IPS-18c (cell line): ENCODE measurements around the gene IDH3G.
A peak's percentile ranks its signal among the peaks of the same experiment; 100 is the strongest.

Source experiments
- H3K4me3 ChIP-seq: 2 replicates; pipeline ENCODE4 v1.7.0; 2013; ENCODE audit warnings: low read depth, mild to moderate bottlenecking, low read length, moderate library complexity; ENCODE audit not compliant: insufficient read depth
- H3K9me3 ChIP-seq: one replicate; pipeline ENCODE4 v1.6.1; 2013; ENCODE audit warnings: mild to moderate bottlenecking, low read length, moderate library complexity; ENCODE audit not compliant: control insufficient read depth, insufficient read depth

IDH3G gene

GRCh38 chrX:153794018-153794896 lies at the start of gene IDH3G, which contains the start of gene SSR4:
Gene IDH3G (minus strand): TSS chrX:153794375. CDS start chrX:153794326, 49 bp downstream.
Gene SSR4 (plus strand): TSS chrX:153794668. CDS start chrX:153794688, 20 bp downstream.
- Histone ChIP-seq H3K9me3 (peaks cover 14% of the 10 kb centered on the region), H3K4me3 (peak within 1 kb of the TSS; percentile 85)

- H3K4me3 ChIP-seq, result no peak overlapping the region
- peaks cover 10% of the 10 kb centered on the region for H3K9me3 ChIP-seq
Measured at GRCh38 chrX:153836921-153837320, 42.7 kb upstream of the IDH3G start.

GRCh38 chrX:153832728-153833127 lies 38.6 kb upstream of the IDH3G start:
- peaks cover 15% of the 10 kb centered on the region for H3K9me3 ChIP-seq
- no peak overlapping the region for H3K4me3 ChIP-seq

- peaks cover 15% of the 10 kb centered on the region for H3K9me3 ChIP-seq
- H3K4me3 ChIP-seq, result no peak overlapping the region; the same call in 1 of the 2 replicates
Measured at GRCh38 chrX:153831429-153832150, 37.4 kb upstream of the IDH3G start.

GRCh38 chrX:153830640-153831428 lies 36.7 kb upstream of the IDH3G start:
- peaks cover 12% of the 10 kb centered on the region for H3K9me3 ChIP-seq
- H3K4me3 ChIP-seq, result peak overlapping the region; percentile 38

- Histone ChIP-seq H3K4me3 (peak within 1 kb of the TSS; percentile 59), H3K9me3 (peaks cover 16% of the 10 kb centered on the region)
Measured at GRCh38 chrX:153829799-153830639, 35.8 kb upstream of the IDH3G start, which contains the start of gene PDZD4. Gene PDZD4 (minus strand): TSS chrX:153830544. CDS start chrX:153830298, 246 bp downstream.

GRCh38 chrX:153829549-153829798 lies 35.3 kb upstream of the IDH3G start:
- Histone ChIP-seq H3K9me3 (peaks cover 16% of the 10 kb centered on the region), H3K4me3 (peak overlapping the region; percentile 59)

- H3K9me3 ChIP-seq, result peaks cover 16% of the 10 kb centered on the region
- peak overlapping the region; percentile 59 for H3K4me3 ChIP-seq
Measured at GRCh38 chrX:153828723-153829548, 34.8 kb upstream of the IDH3G start.

- peaks cover 19% of the 10 kb centered on the region for H3K9me3 ChIP-seq
- peak overlapping the region; percentile 46 for H3K4me3 ChIP-seq
Measured at GRCh38 chrX:153828308-153828707, 34.1 kb upstream of the IDH3G start.

GRCh38 chrX:153827903-153828302 lies 33.7 kb upstream of the IDH3G start:
- peaks cover 17% of the 10 kb centered on the region for H3K9me3 ChIP-seq
- H3K4me3 ChIP-seq, result peak overlapping the region; percentile 46; the same call in 1 of the 2 replicates

GRCh38 chrX:153827016-153827415 lies 32.8 kb upstream of the IDH3G start:
- no peak overlapping the region for H3K4me3 ChIP-seq
- H3K9me3 ChIP-seq, result peaks cover 16% of the 10 kb centered on the region

- peaks cover 14% of the 10 kb centered on the region for H3K9me3 ChIP-seq
- H3K4me3 ChIP-seq, result no peak overlapping the region
Measured at GRCh38 chrX:153825042-153825441, 30.9 kb upstream of the IDH3G start.

GRCh38 chrX:153824348-153824747 lies 30.2 kb upstream of the IDH3G start:
- Histone ChIP-seq H3K9me3 (peaks cover 14% of the 10 kb centered on the region), H3K4me3 (no peak overlapping the region)

GRCh38 chrX:153821066-153821465 lies 26.9 kb upstream of the IDH3G start:
- Histone ChIP-seq H3K4me3 (no peak overlapping the region), H3K9me3 (peaks cover 14% of the 10 kb centered on the region)

- no peak overlapping the region for H3K4me3 ChIP-seq
- peaks cover 12% of the 10 kb centered on the region for H3K9me3 ChIP-seq
Measured at GRCh38 chrX:153820601-153821000, 26.4 kb upstream of the IDH3G start.
